AG09309 (cell line): Measurements from ENCODE around the gene AP1M2.

ENCODE experiments used
- DNase-seq: peaks from one replicate; pipeline ENCODE4 v3.0.0-alpha.2; 2010; ENCODE audit warnings: low read depth
- H3K4me3 ChIP-seq: 2 replicates; pipeline ENCODE4 v1.5.1; 2011; ENCODE audit warnings: mild to moderate bottlenecking, low read depth, low read length, moderate library complexity; ENCODE audit not compliant: control insufficient read depth
- CTCF ChIP-seq: IDR thresholded peaks from 2 replicates; pipeline ENCODE4 v1.5.1; 2011; ENCODE audit warnings: mild to moderate bottlenecking, low read depth, low read length, inconsistent platforms; ENCODE audit not compliant: insufficient read depth, control insufficient read depth; ENCODE audit errors: missing control alignments

Gene AP1M2

GRCh38 chr19:10565028-10565566 lies 22.0 kb downstream of the AP1M2 start:
- peak; percentile 34 for TF ChIP-seq CTCF
- H3K4me3 ChIP-seq, result peak overlapping the region; percentile 99
- DNase-seq, result no peak

- DNase-seq, result no peak
- no peak for TF ChIP-seq CTCF
- no peak overlapping the region for H3K4me3 ChIP-seq
Measured at GRCh38 chr19:10562609-10563008, 24.5 kb downstream of the AP1M2 start.

- no peak for DNase-seq
- no peak overlapping the region for H3K4me3 ChIP-seq
- no peak for TF ChIP-seq CTCF
Measured at GRCh38 chr19:10560154-10560553, 27.0 kb downstream of the AP1M2 start.

GRCh38 chr19:10557603-10558197 lies 29.4 kb downstream of the AP1M2 start:
- H3K4me3 ChIP-seq, result no peak overlapping the region
- no peak for DNase-seq
- no peak for TF ChIP-seq CTCF

GRCh38 chr19:10555610-10555973 lies 31.5 kb downstream of the AP1M2 start:
- no peak for TF ChIP-seq CTCF
- no peak for DNase-seq
- no peak overlapping the region for H3K4me3 ChIP-seq

- H3K4me3 ChIP-seq, result no peak overlapping the region
- no peak for TF ChIP-seq CTCF
- no peak for DNase-seq
Measured at GRCh38 chr19:10554760-10555609, 32.1 kb downstream of the AP1M2 start.
